ENCODE data around the gene AP4S1. TPM values are rescaled to one million over a fixed set of nuclear protein-coding genes. Genes with fewer than 3 reads are reported as not detected.

Gene AP4S1
- total and polyA plus RNA-seq, 8 donors: 0.45 to 15.6 (median 5.0) TPM; not detected in 1

GRCh38 chr14:31006703-31007102 is 18.7 kb upstream of the AP4S1 start:
- H3K27ac ChIP-seq: no peak overlapping the region
- WGBS, 5 donors: 92 to 100% (median 94%) methylated on average over 1 of the region's 1 CpG
- intact Hi-C loops (cut with DNase I; ENCODE audit: low total_unique reads): no loop called here

GRCh38 chr14:31009836-31010574 is 15.4 kb upstream of the AP4S1 start:
- Histone ChIP-seq H3K27me3 (no peaks in the 10 kb centered on the region), H3K27ac (no peak overlapping the region), H3K4me1 (peaks cover 0 to 25% (median 9%) of the 10 kb centered on the region in 4 donors), H3K9me3 (no peaks in the 10 kb centered on the region), H3K4me3 (no peak overlapping the region), H3K36me3 (peaks cover 0 to 24% (median 20%) of the 10 kb centered on the region in 4 donors)
- no peak for TF ChIP-seq CTCF (IDR thresholded peaks at IDR 0.05)
- TF ChIP-seq EP300 (IDR thresholded peaks at IDR 0.05): no peak
- no peak for TF ChIP-seq POLR2A (IDR thresholded peaks at IDR 0.05)
- no peak for TF ChIP-seq POLR2AphosphoS5 (IDR thresholded peaks at IDR 0.05)
- intact Hi-C loops (cut with DNase I; ENCODE audit: low total_unique reads): no loop called here
- 87 to 96% (median 93%) methylated on average over 3 of the region's 3 CpGs for WGBS, 5 donors
- no peak for DNase-seq

More at GRCh38 chr14:31006703-31007102, 18.7 kb upstream of the AP4S1 start:
- H3K4me3 ChIP-seq: no peak overlapping the region
- no peak for TF ChIP-seq CTCF (IDR thresholded peaks at IDR 0.05)
- TF ChIP-seq POLR2A (IDR thresholded peaks at IDR 0.05): no peak
- H3K9me3 ChIP-seq: no peaks in the 10 kb centered on the region
- DNase-seq: no peak
- peaks cover 0 to 42% (median 25%) of the 10 kb centered on the region in 4 donors for H3K36me3 ChIP-seq
- peaks cover 0 to 21% (median 6%) of the 10 kb centered on the region in 4 donors for H3K4me1 ChIP-seq
- H3K27me3 ChIP-seq: no peaks in the 10 kb centered on the region

- WGBS, 5 donors: 61 to 76% (median 67%) methylated on average over 3 of the region's 3 CpGs
- H3K27me3 ChIP-seq: no peaks in the 10 kb centered on the region
- H3K36me3 ChIP-seq: peaks cover 0 to 24% (median 15%) of the 10 kb centered on the region in 4 donors
- H3K9me3 ChIP-seq: no peaks in the 10 kb centered on the region
- no peak overlapping the region for H3K4me3 ChIP-seq
- DNase-seq: no peak
- no peak overlapping the region for H3K27ac ChIP-seq
- peaks cover 0 to 27% (median 12%) of the 10 kb centered on the region in 4 donors for H3K4me1 ChIP-seq
- no peak for TF ChIP-seq POLR2A (IDR thresholded peaks at IDR 0.05)
- no peak for TF ChIP-seq EP300 (IDR thresholded peaks at IDR 0.05)
- no peak for TF ChIP-seq POLR2AphosphoS5 (IDR thresholded peaks at IDR 0.05)
- no peak for TF ChIP-seq CTCF (IDR thresholded peaks at IDR 0.05)
- intact Hi-C loops (cut with DNase I; ENCODE audit: low total_unique reads): no loop called here
Observed at GRCh38 chr14:31010935-31011334, 14.5 kb upstream of the AP4S1 start.

GRCh38 chr14:31013841-31014240 is 11.6 kb upstream of the AP4S1 start:
- no peak for DNase-seq
- peaks cover 0 to 36% (median 17%) of the 10 kb centered on the region in 4 donors for H3K4me1 ChIP-seq
- H3K4me3 ChIP-seq: no peak overlapping the region
- intact Hi-C loops (cut with DNase I; ENCODE audit: low total_unique reads): no loop called here
- 97 to 99% (median 99%) methylated on average over 4 of the region's 4 CpGs for WGBS, 5 donors
- peaks cover 3 to 21% (median 15%) of the 10 kb centered on the region in 4 donors for H3K36me3 ChIP-seq
- no peak for TF ChIP-seq CTCF (IDR thresholded peaks at IDR 0.05)
- no peak for TF ChIP-seq EP300 (IDR thresholded peaks at IDR 0.05)
- no peak overlapping the region for H3K27ac ChIP-seq
- no peaks in the 10 kb centered on the region for H3K27me3 ChIP-seq
- H3K9me3 ChIP-seq: no peaks in the 10 kb centered on the region

All from stomach (tissue), 9 donors.